Measurements from ENCODE around the gene MEOX1. TPM values are rescaled to one million over a fixed set of nuclear protein-coding genes. Genes with fewer than 3 reads are reported as not detected.
A peak's percentile ranks its signal among the peaks of the same experiment; 100 is the strongest.

The MEOX1 gene
- total and polyA plus RNA-seq, 2 experiments from 2014 or later: not detected

GRCh38 chr17:43599835-43600234 is 61.9 kb downstream of the MEOX1 start:
- Histone ChIP-seq H3F3A (ENCODE audit: insufficient read depth) (no peaks in the 10 kb centered on the region), H3K27ac (no peak overlapping the region), H3K9ac (no peak overlapping the region), H3K27me3 (replicated peaks; ENCODE audit: insufficient read depth) (no peaks in the 10 kb centered on the region), H3K36me3 (ENCODE audit: low read depth) (no peaks in the 10 kb centered on the region), H3K4me3 (no peak overlapping the region), H3K9me2 (ENCODE audit: insufficient read depth) (no peaks in the 10 kb centered on the region), H3K79me2 (ENCODE audit: insufficient read depth) (no peaks in the 10 kb centered on the region), H3K9me3 (ENCODE audit: low read depth) (no peaks in the 10 kb centered on the region), H3K4me1 (ENCODE audit: insufficient read depth) (peaks cover 7% of the 10 kb centered on the region), H3K4me2 (ENCODE audit: unreplicated experiment) (no peak overlapping the region), H4K20me1 (ENCODE audit: insufficient read depth) (no peaks in the 10 kb centered on the region), H2AFZ (no peak overlapping the region)
- WGBS, 2 experiments (ENCODE audit: low coverage in 1 of 2, low lambda C conversion rate in 2 of 2, missing lambda C conversion rate in 2 of 2): 56 to 65% methylated on average over 3 of the region's 3 CpGs
- DNase-seq: peak; percentile 93
- TF ChIP-seq EZH2 (IDR thresholded peaks at IDR 0.05; ENCODE audit: insufficient read depth, poor library complexity, severe bottlenecking): no peak
- no peak for TF ChIP-seq EZH2phosphoT487 (IDR thresholded peaks at IDR 0.05; ENCODE audit: insufficient read depth, low read depth)
- in situ Hi-C loops (cut with MboI): no loop called here

DNA sequence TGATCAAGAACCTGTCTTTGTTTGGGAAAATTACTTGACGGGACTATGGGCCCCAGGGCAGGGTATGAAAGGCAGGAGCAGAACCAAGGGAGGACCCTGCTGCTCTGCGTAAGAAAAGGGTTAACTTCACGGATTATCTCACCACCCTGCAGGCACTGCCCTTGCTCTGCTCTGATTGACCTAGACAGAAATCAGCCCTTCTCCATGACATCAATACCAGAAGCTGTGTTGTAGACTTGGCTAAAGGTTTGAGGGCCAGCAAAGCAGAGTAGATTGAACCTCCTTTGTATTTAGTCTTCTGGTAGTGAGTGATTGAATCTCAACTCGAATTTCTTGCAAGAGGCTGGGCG is 62.7 kb downstream of the MEOX1 start:
- DNase-seq: no peak
- Histone ChIP-seq H3K9me2 (ENCODE audit: insufficient read depth) (no peaks in the 10 kb centered on the region), H3K9me3 (ENCODE audit: low read depth) (no peaks in the 10 kb centered on the region), H3F3A (ENCODE audit: insufficient read depth) (no peaks in the 10 kb centered on the region), H3K4me1 (ENCODE audit: insufficient read depth) (peaks cover 7% of the 10 kb centered on the region), H3K4me2 (ENCODE audit: unreplicated experiment) (no peak overlapping the region), H4K20me1 (ENCODE audit: insufficient read depth) (no peaks in the 10 kb centered on the region), H3K4me3 (no peak overlapping the region), H3K27ac (no peak overlapping the region), H3K9ac (no peak overlapping the region), H3K36me3 (ENCODE audit: low read depth) (no peaks in the 10 kb centered on the region), H2AFZ (no peak overlapping the region), H3K79me2 (ENCODE audit: insufficient read depth) (no peaks in the 10 kb centered on the region), H3K27me3 (replicated peaks; ENCODE audit: insufficient read depth) (no peaks in the 10 kb centered on the region)
- 70 to 71% methylated on average over 5 of the region's 5 CpGs for WGBS, 2 experiments (ENCODE audit: low coverage in 1 of 2, low lambda C conversion rate in 2 of 2, missing lambda C conversion rate in 2 of 2)
- in situ Hi-C loops (cut with MboI): no loop called here
- TF ChIP-seq EZH2phosphoT487 (IDR thresholded peaks at IDR 0.05; ENCODE audit: insufficient read depth, low read depth) (no peak), EZH2 (IDR thresholded peaks at IDR 0.05; ENCODE audit: insufficient read depth, poor library complexity, severe bottlenecking) (no peak)

- in situ Hi-C loops (cut with MboI): no loop called here
- no peaks in the 10 kb centered on the region for H3K9me2 ChIP-seq (ENCODE audit: insufficient read depth)
- H3K4me1 ChIP-seq (ENCODE audit: insufficient read depth): peaks cover 7% of the 10 kb centered on the region
- no peaks in the 10 kb centered on the region for H3K79me2 ChIP-seq (ENCODE audit: insufficient read depth)
- no peaks in the 10 kb centered on the region for H4K20me1 ChIP-seq (ENCODE audit: insufficient read depth)
- H3K27ac ChIP-seq: no peak overlapping the region
- WGBS, 2 experiments (ENCODE audit: low coverage in 1 of 2, low lambda C conversion rate in 2 of 2, missing lambda C conversion rate in 2 of 2): 48 to 57% methylated on average over 4 of the region's 4 CpGs
- no peaks in the 10 kb centered on the region for H3K27me3 ChIP-seq (replicated peaks; ENCODE audit: insufficient read depth)
- H3K9me3 ChIP-seq (ENCODE audit: low read depth): no peaks in the 10 kb centered on the region
- no peak overlapping the region for H3K4me2 ChIP-seq (ENCODE audit: unreplicated experiment)
- no peak for DNase-seq
- H3F3A ChIP-seq (ENCODE audit: insufficient read depth): no peaks in the 10 kb centered on the region
- H2AFZ ChIP-seq: no peak overlapping the region
- no peak overlapping the region for H3K9ac ChIP-seq
- TF ChIP-seq EZH2 (IDR thresholded peaks at IDR 0.05; ENCODE audit: insufficient read depth, poor library complexity, severe bottlenecking) (no peak), EZH2phosphoT487 (IDR thresholded peaks at IDR 0.05; ENCODE audit: insufficient read depth, low read depth) (no peak)
- no peaks in the 10 kb centered on the region for H3K36me3 ChIP-seq (ENCODE audit: low read depth)
- no peak overlapping the region for H3K4me3 ChIP-seq
These were observed 63.2 kb downstream of the MEOX1 start for GRCh38 chr17:43598357-43599045.

- DNase-seq: no peak
These were observed 63.9 kb downstream of the MEOX1 start for GRCh38 chr17:43597624-43598356.

More at GRCh38 chr17:43597624-43598356, 63.9 kb downstream of the MEOX1 start:
- Histone ChIP-seq H3K36me3 (ENCODE audit: low read depth) (no peaks in the 10 kb centered on the region), H3F3A (ENCODE audit: insufficient read depth) (no peaks in the 10 kb centered on the region), H3K79me2 (ENCODE audit: insufficient read depth) (no peaks in the 10 kb centered on the region), H3K9me2 (ENCODE audit: insufficient read depth) (no peaks in the 10 kb centered on the region), H3K27me3 (replicated peaks; ENCODE audit: insufficient read depth) (no peaks in the 10 kb centered on the region), H4K20me1 (ENCODE audit: insufficient read depth) (no peaks in the 10 kb centered on the region), H2AFZ (no peak overlapping the region), H3K9ac (no peak overlapping the region), H3K9me3 (ENCODE audit: low read depth) (no peaks in the 10 kb centered on the region), H3K4me3 (no peak overlapping the region), H3K4me1 (ENCODE audit: insufficient read depth) (peaks cover 9% of the 10 kb centered on the region), H3K27ac (no peak overlapping the region), H3K4me2 (ENCODE audit: unreplicated experiment) (no peak overlapping the region)
- TF ChIP-seq EZH2 (IDR thresholded peaks at IDR 0.05; ENCODE audit: insufficient read depth, poor library complexity, severe bottlenecking) (no peak), EZH2phosphoT487 (IDR thresholded peaks at IDR 0.05; ENCODE audit: insufficient read depth, low read depth) (no peak)
- in situ Hi-C loops (cut with MboI): no loop called here
- 92 to 93% methylated on average over 11 of the region's 11 CpGs for WGBS, 2 experiments (ENCODE audit: low coverage in 1 of 2, low lambda C conversion rate in 2 of 2, missing lambda C conversion rate in 2 of 2)
